ENCODE measurements around the gene BID. TPM values are rescaled to one million over a fixed set of nuclear protein-coding genes. Genes with fewer than 3 reads are reported as not detected.
A peak's percentile ranks its signal among the peaks of the same experiment; 100 is the strongest.

The BID gene
- total and polyA plus RNA-seq, 10 of the 15 experiments (the other 5 are each of a cell fraction or from before 2014, with no cell fraction given) = 7.9 to 241 (median 136) TPM

- no TSS peak for BruUV-seq (replicated peaks)
- ChIA-PET POLR2A (interaction anchor here (0.5 to 6.7 kb wide), 5 partner anchors 9 to 1447 kb away, joined by 3 to 85 read pairs (median 5); no protein-coding TSS in a partner anchor), RAD21 (ENCODE audit: unreplicated experiment) (interaction anchor here (0.7 to 4.5 kb wide), 9 partner anchors 8 to 297 kb away, joined by 3 to 77 read pairs (median 4); no protein-coding TSS in a partner anchor), SMC1A (ENCODE audit: uncharacterized antibody, unreplicated experiment) (interaction anchor here (0.9 to 3.7 kb wide), 15 partner anchors 8 to 296 kb away, joined by 3 to 24 read pairs (median 5); no protein-coding TSS in a partner anchor), CTCF (interaction anchor here (0.7 to 6.4 kb wide), 12 partner anchors 8 to 296 kb away, joined by 3 to 70 read pairs (median 5); no protein-coding TSS in a partner anchor)
- Histone ChIP-seq H3K36me3 (ENCODE audit: control insufficient read depth in 2 of 2, insufficient read depth in 2 of 2, low read length in 1 of 2) (no peaks in the 10 kb centered on the region; a peak in 1 of 4 replicates), H3K9ac (ENCODE audit: control insufficient read depth, insufficient read depth, low read length) (peak overlapping the region; percentile 95), H3K9me3 (replicated peaks; ENCODE audit: control insufficient read depth, insufficient read depth, low read length) (no peaks in the 10 kb centered on the region; the same call in 2 of the 3 replicates), H4K20me1 (ENCODE audit: control insufficient read depth, insufficient read depth) (no peaks in the 10 kb centered on the region), H3K27me3 (replicated peaks in 1 of 2; ENCODE audit: control insufficient read depth in 2 of 2, insufficient read depth in 2 of 2, low read length in 1 of 2) (no peaks in the 10 kb centered on the region), H3K4me3 (peak overlapping the region; percentile 91), H3K4me2 (ENCODE audit: control insufficient read depth, insufficient read depth) (peak overlapping the region; percentile 92), H3K4me1 (ENCODE audit: control insufficient read depth, insufficient read depth, low read length) (peaks cover 47% of the 10 kb centered on the region), H3K27ac (ENCODE audit: control insufficient read depth, insufficient read depth) (peak overlapping the region; percentile 98), H3K79me2 (ENCODE audit: control insufficient read depth, insufficient read depth, low read length) (peaks cover 38% of the 10 kb centered on the region), H2AFZ (ENCODE audit: control insufficient read depth, low read depth, low read length) (no peak overlapping the region)
- 39% methylated on average over 27 of the region's 27 CpGs for WGBS (ENCODE audit: insufficient coverage, insufficient replicate concordance, low lambda C conversion rate, missing lambda C conversion rate)
- FAIRE-seq = peak; percentile 89
- DNase-seq (ENCODE audit: low read depth, low spot score) = peak; percentile 83
- intact Hi-C loops (cut with micrococcal nuclease; ENCODE audit: unreplicated experiment) = loop anchor here (1.0 to 10.0 kb wide), 3 partner anchors 16 to 215 kb away; partner anchors contain the start of gene ATP6V1E1
- in situ Hi-C loops (cut with MboI) = no loop called here
- ATAC-seq = peak; percentile 59
- peak; percentile 17 for TF ChIP-seq SP1 (IDR thresholded peaks at IDR 0.05; ENCODE audit: low read depth, low read length)
- TF ChIP-seq POU2F2 (IDR thresholded peaks at IDR 0.05; ENCODE audit: borderline replicate concordance, low read depth, low read length) = no peak
- TF ChIP-seq BCL3 (IDR thresholded peaks at IDR 0.05; ENCODE audit: borderline replicate concordance, insufficient read depth, low read depth, low read length, poor library complexity, severe bottlenecking) = peak; percentile 22
- TF ChIP-seq CHD4 (IDR thresholded peaks at IDR 0.05) = 0 out of 2 replicates have a peak, but pooled peaks have one; percentile 49
- no peak for TF ChIP-seq ZZZ3 (IDR thresholded peaks at IDR 0.05; ENCODE audit: control insufficient read depth, insufficient read length, low read depth)
- TF ChIP-seq YBX1 (IDR thresholded peaks at IDR 0.05) = no peak
- TF ChIP-seq MEF2A (IDR thresholded peaks at IDR 0.05; ENCODE audit: insufficient read depth, low read depth, low read length) = peak; percentile 75
- TF ChIP-seq, protein P1, sequence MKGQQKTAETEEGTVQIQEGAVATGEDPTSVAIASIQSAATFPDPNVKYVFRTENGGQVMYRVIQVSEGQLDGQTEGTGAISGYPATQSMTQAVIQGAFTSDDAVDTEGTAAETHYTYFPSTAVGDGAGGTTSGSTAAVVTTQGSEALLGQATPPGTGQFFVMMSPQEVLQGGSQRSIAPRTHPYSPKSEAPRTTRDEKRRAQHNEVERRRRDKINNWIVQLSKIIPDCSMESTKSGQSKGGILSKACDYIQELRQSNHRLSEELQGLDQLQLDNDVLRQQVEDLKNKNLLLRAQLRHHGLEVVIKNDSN (IDR thresholded peaks at IDR 0.05; ENCODE audit: borderline replicate concordance, extremely low read length, insufficient read depth, low read depth, low read length) = peak; percentile 79
- TF ChIP-seq, protein P2, sequence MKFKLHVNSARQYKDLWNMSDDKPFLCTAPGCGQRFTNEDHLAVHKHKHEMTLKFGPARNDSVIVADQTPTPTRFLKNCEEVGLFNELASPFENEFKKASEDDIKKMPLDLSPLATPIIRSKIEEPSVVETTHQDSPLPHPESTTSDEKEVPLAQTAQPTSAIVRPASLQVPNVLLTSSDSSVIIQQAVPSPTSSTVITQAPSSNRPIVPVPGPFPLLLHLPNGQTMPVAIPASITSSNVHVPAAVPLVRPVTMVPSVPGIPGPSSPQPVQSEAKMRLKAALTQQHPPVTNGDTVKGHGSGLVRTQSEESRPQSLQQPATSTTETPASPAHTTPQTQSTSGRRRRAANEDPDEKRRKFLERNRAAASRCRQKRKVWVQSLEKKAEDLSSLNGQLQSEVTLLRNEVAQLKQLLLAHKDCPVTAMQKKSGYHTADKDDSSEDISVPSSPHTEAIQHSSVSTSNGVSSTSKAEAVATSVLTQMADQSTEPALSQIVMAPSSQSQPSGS (IDR thresholded peaks at IDR 0.05; ENCODE audit: low read length) = peak; percentile 50; the same call in 1 of the 2 replicates
- TF ChIP-seq ZNF217 (IDR thresholded peaks at IDR 0.05) = peak; percentile 97
- TF ChIP-seq MYB (IDR thresholded peaks at IDR 0.05; ENCODE audit: borderline replicate concordance, low read depth, low read length) = no peak
- TF ChIP-seq IRF5 (IDR thresholded peaks at IDR 0.05; ENCODE audit: borderline replicate concordance) = no peak
- TF ChIP-seq NR2F1 (conservative IDR thresholded peaks at IDR 0.05) = peak; percentile 78
- TF ChIP-seq FOS (IDR thresholded peaks at IDR 0.05; ENCODE audit: borderline replicate concordance, extremely low read depth, insufficient read length) = no peak
- TF ChIP-seq NRF1 (conservative IDR thresholded peaks at IDR 0.05; ENCODE audit: low read depth, low read length) = no peak
- TF ChIP-seq, protein P3, sequence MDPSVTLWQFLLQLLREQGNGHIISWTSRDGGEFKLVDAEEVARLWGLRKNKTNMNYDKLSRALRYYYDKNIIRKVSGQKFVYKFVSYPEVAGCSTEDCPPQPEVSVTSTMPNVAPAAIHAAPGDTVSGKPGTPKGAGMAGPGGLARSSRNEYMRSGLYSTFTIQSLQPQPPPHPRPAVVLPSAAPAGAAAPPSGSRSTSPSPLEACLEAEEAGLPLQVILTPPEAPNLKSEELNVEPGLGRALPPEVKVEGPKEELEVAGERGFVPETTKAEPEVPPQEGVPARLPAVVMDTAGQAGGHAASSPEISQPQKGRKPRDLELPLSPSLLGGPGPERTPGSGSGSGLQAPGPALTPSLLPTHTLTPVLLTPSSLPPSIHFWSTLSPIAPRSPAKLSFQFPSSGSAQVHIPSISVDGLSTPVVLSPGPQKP (IDR thresholded peaks at IDR 0.05; ENCODE audit: low read depth, low read length) = no peak
Measured at GRCh38 chr22:17779286-17780115, 5.2 kb upstream of the BID start.

All from GM12878 (cell line).